Esophagus muscularis mucosa (tissue), 4 donors: ENCODE data around the gene LIPA. TPM values are rescaled to one million over a fixed set of nuclear protein-coding genes. Genes with fewer than 3 reads are reported as not detected.
"Not testable (repeated sequence)": the region's sequence is repeated elsewhere in the genome, so short reads cannot be mapped to it uniquely, and the experiment has no call there.

Source experiments
- DNase-seq: peaks from one replicate; pipeline ENCODE4 v3.0.0-alpha.2; 2017; ENCODE audit errors: extremely low spot score
- H3K27ac ChIP-seq, 4 donors: fragments of 200-600 bp; sonication (generic); replicated peaks in 1 of 4; 1 replicate in 3 of 4; 2 replicates in 1 of 4; pipeline ENCODE4 v1.5.1; 2016 to 2019; ENCODE audit warnings: mild to moderate bottlenecking in 1 of 4
- H3K27me3 ChIP-seq, 4 donors: fragments of 200-600 bp; sonication (generic); one replicate each; pipeline versions ENCODE4 v1.5.1 to v1.6.0; 2016 to 2019
- H3K36me3 ChIP-seq, 4 donors: fragments of 200-600 bp; sonication (generic); one replicate each; pipeline ENCODE4 v1.5.1; 2016 to 2019
- H3K4me1 ChIP-seq, 4 donors: fragments of 200-600 bp; sonication (generic); one replicate each; pipeline ENCODE4 v1.5.1; 2016 to 2019
- H3K4me3 ChIP-seq, 4 donors: fragments of 200-600 bp; sonication (generic); 1 replicate in 2 of 4; 2 replicates in 2 of 4; pipeline ENCODE4 v1.5.1; 2016 to 2019; ENCODE audit warnings: mild to moderate bottlenecking in 4 of 4, moderate library complexity in 1 of 4
- H3K9me3 ChIP-seq, 4 donors: fragments of 200-600 bp; sonication (generic); 1 replicate in 3 of 4; 2 replicates in 1 of 4; pipeline ENCODE4 v1.5.1; 2016 to 2019
- CTCF ChIP-seq, 3 experiments: fragments of 200-600 bp in 2 of 3; fragments of 450-650 bp in 1 of 3; sonication (generic) in 2 of 3; IDR thresholded peaks; one replicate each; pipeline ENCODE4 v1.5.1; 2017 to 2019; ENCODE audit warnings: antibody characterized with exemption in 3 of 3, mild to moderate bottlenecking in 2 of 3, moderate library complexity in 1 of 3
- EP300 ChIP-seq: sonication (generic); formaldehyde crosslinking; IDR thresholded peaks from one replicate; pipeline ENCODE4 v1.6.1; 2017; ENCODE audit warnings: antibody characterized with exemption
- POLR2A ChIP-seq: fragments of 450-650 bp; IDR thresholded peaks from one replicate; pipeline ENCODE4 v1.6.1; 2017; ENCODE audit warnings: antibody characterized with exemption, moderate library complexity, mild to moderate bottlenecking, low read depth
- POLR2AphosphoS5 ChIP-seq, 2 donors: sonication (generic); formaldehyde crosslinking; IDR thresholded peaks; one replicate each; pipeline ENCODE4 v1.6.1; 2017; ENCODE audit warnings: antibody characterized with exemption in 2 of 2
- WGBS: methylation state at CpG from one replicate; pipeline ENCODE4 v1.1.5; 2018; 5-methylcytosine and 5-hydroxymethylcytosine counted together
- intact Hi-C: fragments of 100-400 bp; cut with DNase I; formaldehyde crosslinking; loops from one replicate; pipeline ENCODE4 v1.15.1; 2023
- total RNA-seq, 4 donors: library from RNA; depleted of rRNA; stranded (reverse); fragments of >200 nt; gene quantifications; one replicate each; pipeline versions ENCODE4 v1.1.0 to v1.2.1, GENCODE V29; 2016

The LIPA gene
- total RNA-seq, 4 donors from 2014 or later: 18.3 to 28.3 (median 24.0) TPM

- Histone ChIP-seq H3K36me3 (no peaks in the 10 kb centered on the region), H3K27me3 (no peaks in the 10 kb centered on the region)
- 92% methylated on average over 2 of the region's 2 CpGs for WGBS
Measured at GRCh38 chr10:89252225-89252585, 630 bp upstream of the LIPA start.

DNA sequence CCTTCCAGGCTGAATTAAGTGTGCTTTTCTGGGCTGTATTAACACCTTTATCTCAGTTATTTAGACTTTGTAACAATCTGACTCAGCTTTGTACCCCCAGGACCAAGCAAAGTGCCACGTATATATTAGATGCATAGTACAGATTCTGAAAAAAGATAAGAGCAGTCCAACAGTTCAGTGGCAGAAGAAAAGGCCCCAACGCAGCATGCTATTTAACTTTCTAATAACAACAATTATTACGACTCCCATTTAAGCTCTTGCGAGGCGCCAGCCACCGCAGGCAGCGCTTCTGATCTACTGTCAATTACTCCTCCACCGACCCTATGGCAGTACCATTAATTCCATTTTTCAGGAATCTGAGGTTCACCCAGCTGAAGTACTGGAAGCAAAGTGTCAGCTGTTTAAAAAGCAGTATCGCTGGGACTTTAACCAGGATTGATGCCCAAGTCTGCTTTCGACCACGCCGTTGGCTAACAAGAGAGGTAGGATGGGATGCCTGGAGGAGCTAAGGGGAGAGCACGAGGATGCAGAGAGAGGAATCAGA, 638 bp downstream of the LIPA start:
- no peak for DNase-seq
- intact Hi-C loops: no loop called here
- Histone ChIP-seq H3K36me3 (no peaks in the 10 kb centered on the region), H3K27ac (peak overlapping the region; percentile 84 to 87 (median 86)), H3K4me3 (peak overlapping the region; percentile 88 to 91 (median 90)), H3K27me3 (no peaks in the 10 kb centered on the region), H3K4me1 (peaks cover 7 to 18% (median 12%) of the 10 kb centered on the region in 4 donors), H3K9me3 (no peaks in the 10 kb centered on the region)
- 33% methylated on average over 13 of the region's 13 CpGs for WGBS
- TF ChIP-seq POLR2A: no peak
- no peak for TF ChIP-seq EP300
- no peak for TF ChIP-seq CTCF (IDR thresholded peaks at IDR 0.05)
- TF ChIP-seq POLR2AphosphoS5 (IDR thresholded peaks at IDR 0.05): no peak

More at GRCh38 chr10:89252225-89252585, 630 bp upstream of the LIPA start:
- TF ChIP-seq POLR2A (no peak), EP300 (no peak), CTCF (IDR thresholded peaks at IDR 0.05) (no peak), POLR2AphosphoS5 (IDR thresholded peaks at IDR 0.05) (no peak)
- peak overlapping the region; percentile 88 to 91 (median 90) for H3K4me3 ChIP-seq
- H3K27ac ChIP-seq: peak overlapping the region in 2 of 4 donors; percentile 84 to 87
- peaks cover 7 to 30% (median 21%) of the 10 kb centered on the region in 4 donors for H3K4me1 ChIP-seq
- no peak for DNase-seq
- intact Hi-C loops: no loop called here
- H3K9me3 ChIP-seq: no peaks in the 10 kb centered on the region

- Histone ChIP-seq H3K4me1 (peaks cover 7 to 17% (median 10%) of the 10 kb centered on the region in 4 donors), H3K27me3 (no peaks in the 10 kb centered on the region), H3K9me3 (no peaks in the 10 kb centered on the region), H3K36me3 (peaks cover 0 to 4% (median 0%) of the 10 kb centered on the region in 4 donors), H3K4me3 (no peak overlapping the region), H3K27ac (no peak overlapping the region)
- TF ChIP-seq EP300: no peak
- TF ChIP-seq POLR2AphosphoS5 (IDR thresholded peaks at IDR 0.05): no peak
- no peak for TF ChIP-seq POLR2A
- TF ChIP-seq CTCF (IDR thresholded peaks at IDR 0.05): no peak
- intact Hi-C loops: no loop called here
- 72% methylated on average over 3 of the region's 3 CpGs for WGBS
- no peak for DNase-seq
Measured at GRCh38 chr10:89248990-89249389, 2.6 kb downstream of the LIPA start.

GRCh38 chr10:89247623-89248022, 4.0 kb downstream of the LIPA start:
- intact Hi-C loops, H3K27ac ChIP-seq, H3K27me3 ChIP-seq, H3K4me3 ChIP-seq, H3K9me3 ChIP-seq, DNase-seq, H3K36me3 ChIP-seq: not testable (repeated sequence)
- peaks cover 7 to 17% (median 10%) of the 10 kb centered on the region in 4 donors for H3K4me1 ChIP-seq
- WGBS: 96% methylated on average over 2 of the region's 2 CpGs

GRCh38 chr10:89245802-89246201, 5.8 kb downstream of the LIPA start:
- TF ChIP-seq POLR2AphosphoS5 (IDR thresholded peaks at IDR 0.05): no peak
- TF ChIP-seq CTCF (IDR thresholded peaks at IDR 0.05): no peak
- Histone ChIP-seq H3K9me3 (no peaks in the 10 kb centered on the region), H3K36me3 (peaks cover 0 to 17% (median 0%) of the 10 kb centered on the region in 4 donors), H3K27me3 (no peaks in the 10 kb centered on the region), H3K4me3 (no peak overlapping the region), H3K4me1 (peaks cover 2 to 7% (median 4%) of the 10 kb centered on the region in 4 donors), H3K27ac (no peak overlapping the region)
- intact Hi-C loops: no loop called here
- WGBS: 67% methylated on average over 4 of the region's 4 CpGs
- DNase-seq: no peak
